Measurements from ENCODE around the gene PRR5L.

GRCh38 chr11:36425561-36426081 is 129.5 kb downstream of the PRR5L start:
- TF ChIP-seq CTCF (IDR thresholded peaks at IDR 0.05; ENCODE audit: insufficient read depth, low read length, poor library complexity, severe bottlenecking) (no peak), EZH2phosphoT487 (conservative IDR thresholded peaks at IDR 0.05; ENCODE audit: low read length) (no peak)

All from SU-DHL-6 (cell line).